ENCODE results near the gene LDB2. TPM values are rescaled to one million over a fixed set of nuclear protein-coding genes. Genes with fewer than 3 reads are reported as not detected.

The LDB2 gene
- total and polyA plus RNA-seq, 2 experiments from 2014 or later: 48.6 to 80.1 TPM

- TF ChIP-seq JUNB (IDR thresholded peaks at IDR 0.05; ENCODE audit: unreplicated experiment) (no peak), ZNF462 (CRISPR knock-in tag; IDR thresholded peaks at IDR 0.05) (no peak), CREB1 (CRISPR knock-in tag; IDR thresholded peaks at IDR 0.05; ENCODE audit: low read depth) (no peak)
Observed at GRCh38 chr4:16524911-16525554, 373.4 kb downstream of the LDB2 start (continued).

GRCh38 chr4:16524406-16524805 lies 374.0 kb downstream of the LDB2 start:
- H3K27ac ChIP-seq (ENCODE audit: low read depth): no peak overlapping the region
- no peak for DNase-seq (ENCODE audit: low spot score)
- Mint-ChIP-seq H3K27me3 (ENCODE audit: insufficient read depth, low read depth, poor library complexity) (peaks cover 2% of the 10 kb centered on the region), H3K4me1 (peaks cover 4% of the 10 kb centered on the region; the same call in 2 of the 3 replicates), H3K27ac (no peak overlapping the region), H3K4me3 (no peak overlapping the region), H3K36me3 (ENCODE audit: low read depth) (no peaks in the 10 kb centered on the region; the same call in 2 of the 3 replicates), H3K9me3 (no peaks in the 10 kb centered on the region; the same call in 2 of the 3 replicates)
- peaks cover 3% of the 10 kb centered on the region; the same call in 1 of the 2 replicates for H3K9me2 ChIP-seq (ENCODE audit: insufficient read depth)
- H3K4me2 ChIP-seq: no peak overlapping the region
- no peak overlapping the region for H3K4me3 ChIP-seq
- H3K27me3 ChIP-seq (ENCODE audit: insufficient read depth): no peaks in the 10 kb centered on the region
- ATAC-seq: peak; percentile 67
- no peak overlapping the region for H2AFZ ChIP-seq
- no peaks in the 10 kb centered on the region; the same call in 1 of the 2 replicates for H4K20me1 ChIP-seq (replicated peaks; ENCODE audit: insufficient read depth)
- H3F3A ChIP-seq (replicated peaks; ENCODE audit: low read depth): no peaks in the 10 kb centered on the region
- H3K4me1 ChIP-seq (ENCODE audit: insufficient read depth): no peaks in the 10 kb centered on the region
- H3K79me2 ChIP-seq (replicated peaks; ENCODE audit: insufficient read depth): no peaks in the 10 kb centered on the region
- H3K36me3 ChIP-seq (ENCODE audit: insufficient read depth): no peaks in the 10 kb centered on the region
- TF ChIP-seq POLR2AphosphoS5 (IDR thresholded peaks at IDR 0.05; ENCODE audit: low read depth) (no peak), NANOG (IDR thresholded peaks at IDR 0.05; ENCODE audit: borderline replicate concordance) (no peak), ZNF114 (CRISPR knock-in tag; IDR thresholded peaks at IDR 0.05) (no peak), CTCF (conservative IDR thresholded peaks at IDR 0.05; ENCODE audit: low read depth in 2 of 2) (no peak), ZNF331 (CRISPR knock-in tag; IDR thresholded peaks at IDR 0.05; ENCODE audit: low read depth) (no peak), CREB1 (CRISPR knock-in tag; IDR thresholded peaks at IDR 0.05; ENCODE audit: low read depth) (no peak), EZH2phosphoT487 (IDR thresholded peaks at IDR 0.05; ENCODE audit: unreplicated experiment) (no peak), REST (IDR thresholded peaks at IDR 0.05; ENCODE audit: unreplicated experiment) (no peak)
